HFF-Myc (cell line): ENCODE results near the gene ABO.
"Not testable (repeated sequence)": the region's sequence is repeated elsewhere in the genome, so short reads cannot be mapped to it uniquely, and the experiment has no call there.

ENCODE experiments used
- DNase-seq: peaks from one replicate; pipeline ENCODE4 v3.0.0-alpha.2; 2011; ENCODE audit warnings: low read depth; ENCODE audit errors: extremely low read depth
- H3K4me3 ChIP-seq: replicated peaks from 2 replicates; pipeline ENCODE4 v1.5.1; 2011; ENCODE audit warnings: low read depth, mild to moderate bottlenecking, control low read depth, low read length
- CTCF ChIP-seq: IDR thresholded peaks from 2 replicates; pipeline ENCODE4 v1.5.1; 2012; ENCODE audit warnings: mild to moderate bottlenecking, low read depth, low read length, control low read depth; ENCODE audit errors: missing control alignments

Gene ABO

GRCh38 chr9:133210609-133211008, 64.4 kb downstream of the ABO start:
- no peak overlapping the region for H3K4me3 ChIP-seq
- no peak for TF ChIP-seq CTCF
- no peak for DNase-seq

DNA sequence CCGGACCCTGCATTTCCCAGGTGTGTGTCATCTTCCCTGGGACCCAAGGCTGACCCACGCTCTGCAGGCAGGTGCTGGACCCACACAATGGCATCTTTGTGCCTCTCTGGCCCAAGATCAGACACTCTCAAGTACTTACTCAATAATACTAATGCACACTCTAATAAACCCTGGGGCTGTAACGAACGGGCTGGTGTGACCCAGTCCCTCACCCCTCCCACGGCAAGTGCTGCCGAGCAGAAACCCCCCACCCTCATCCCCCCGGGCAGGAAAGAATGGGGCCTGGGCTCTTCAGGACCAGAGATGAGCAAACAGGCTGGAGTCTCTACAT, 64.8 kb downstream of the ABO start:
- no peak for TF ChIP-seq CTCF
- DNase-seq = no peak
- no peak overlapping the region for H3K4me3 ChIP-seq

DNA sequence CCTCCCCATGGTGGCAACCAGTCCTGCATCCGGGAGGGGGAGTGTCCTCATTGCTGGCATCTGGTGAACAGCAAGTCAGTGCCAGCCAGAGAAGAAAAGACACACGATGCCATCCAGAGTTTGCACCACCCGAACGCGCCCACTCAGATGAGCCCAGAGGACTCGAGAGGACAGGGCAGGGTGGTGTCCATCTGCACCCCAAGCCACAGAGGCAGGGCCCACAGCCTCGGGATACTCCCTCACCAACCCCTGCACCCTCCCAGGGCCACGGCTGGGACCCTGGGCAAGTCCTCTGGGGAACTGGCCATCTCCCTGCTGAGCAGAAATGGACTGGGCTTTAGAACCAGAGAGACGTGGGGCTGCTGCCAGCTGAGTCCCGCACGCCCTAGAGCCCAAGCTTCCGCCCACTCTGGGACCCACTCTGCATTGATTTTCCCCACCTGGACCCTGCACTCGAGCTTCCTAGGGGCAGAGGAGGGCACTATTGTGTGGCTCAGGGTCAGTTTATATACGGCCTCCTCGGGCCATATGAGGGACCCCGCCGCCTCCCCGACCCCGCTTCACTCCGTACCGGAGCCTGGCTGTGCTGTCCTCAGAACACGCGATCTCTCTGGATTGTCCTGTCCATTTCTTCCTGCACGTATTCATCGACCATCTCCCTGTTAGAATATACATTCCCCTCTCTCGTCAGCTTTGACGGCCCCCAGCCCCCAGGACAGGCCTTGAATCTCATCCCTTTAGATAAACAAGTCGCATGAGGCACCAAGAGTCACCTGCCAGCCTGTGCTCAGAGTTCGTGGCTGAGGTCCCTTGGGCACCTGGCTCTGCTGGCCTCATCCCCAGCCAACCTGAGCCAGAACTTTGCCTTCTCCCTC, 65.4 kb downstream of the ABO start:
- not testable (repeated sequence) for DNase-seq, H3K4me3 ChIP-seq

GRCh38 chr9:133208880-133209300, 66.1 kb downstream of the ABO start, which contains the start of gene OBP2B:
Gene OBP2B (minus strand): TSS chr9:133209250. CDS start chr9:133209199, 51 bp downstream.
- not testable (repeated sequence) for DNase-seq, H3K4me3 ChIP-seq

GRCh38 chr9:133208171-133208879, 66.7 kb downstream of the ABO start:
- not testable (repeated sequence) for H3K4me3 ChIP-seq, DNase-seq

- H3K4me3 ChIP-seq = no peak overlapping the region
- TF ChIP-seq CTCF = no peak
- no peak for DNase-seq
Observed at GRCh38 chr9:133207540-133208170, 67.3 kb downstream of the ABO start.

- DNase-seq = no peak
- H3K4me3 ChIP-seq = no peak overlapping the region
- TF ChIP-seq CTCF = no peak
Observed at GRCh38 chr9:133207021-133207531, 67.9 kb downstream of the ABO start.
